Stimulated activated CD4-positive, alpha-beta T cell treated with anti-CD3 and anti-CD28 coated beads, Interleukin-1b, Interleukin-23, amount 100 ng/mL, for 4 hours (primary cell): Measurements from ENCODE around the gene GNS.

Experiments
- DNase-seq, 2 donors: peaks; one replicate each; pipeline ENCODE4 v3.0.0-alpha.2; 2020; ENCODE audit warnings: low read depth in 2 of 2

Gene GNS

GRCh38 chr12:64736771-64737170, 22.4 kb downstream of the GNS start:
- DNase-seq = no peak

GRCh38 chr12:64735442-64735841, 23.8 kb downstream of the GNS start:
- no peak for DNase-seq

- DNase-seq = no peak
Observed at GRCh38 chr12:64733857-64734256, 25.3 kb downstream of the GNS start.

GRCh38 chr12:64731683-64732082, 27.5 kb downstream of the GNS start:
- DNase-seq = no peak

- no peak for DNase-seq
Observed at GRCh38 chr12:64730588-64730969, 28.6 kb downstream of the GNS start.

- DNase-seq = no peak
Observed at GRCh38 chr12:64729909-64730587, 29.2 kb downstream of the GNS start.

GRCh38 chr12:64724201-64724745, 34.9 kb downstream of the GNS start:
- no peak for DNase-seq

GRCh38 chr12:64723630-64724029, 35.6 kb downstream of the GNS start:
- no peak for DNase-seq

- DNase-seq = no peak
Observed at GRCh38 chr12:64722835-64723234, 36.4 kb downstream of the GNS start.

- DNase-seq = no peak
Observed at GRCh38 chr12:64720884-64721283, 38.3 kb downstream of the GNS start.

- DNase-seq = no peak
Observed at GRCh38 chr12:64718649-64719048, 40.6 kb downstream of the GNS start.

GRCh38 chr12:64716839-64717455, 42.3 kb downstream of the GNS start:
- no peak for DNase-seq

GRCh38 chr12:64716371-64716770, 42.8 kb downstream of the GNS start:
- DNase-seq = no peak

GRCh38 chr12:64714551-64714968, 44.6 kb downstream of the GNS start:
- DNase-seq = no peak

GRCh38 chr12:64713376-64713775, 45.8 kb downstream of the GNS start:
- DNase-seq = no peak

- DNase-seq = no peak
Observed at GRCh38 chr12:64709429-64709828, 49.8 kb downstream of the GNS start.

- no peak for DNase-seq
Observed at GRCh38 chr12:64707926-64708325, 51.3 kb downstream of the GNS start.

- no peak for DNase-seq
Observed at GRCh38 chr12:64707362-64707761, 51.8 kb downstream of the GNS start.

GRCh38 chr12:64706857-64707256, 52.3 kb downstream of the GNS start:
- no peak for DNase-seq

GRCh38 chr12:64706306-64706705, 52.9 kb downstream of the GNS start:
- no peak for DNase-seq

- DNase-seq = no peak
Observed at GRCh38 chr12:64701283-64701682, 57.9 kb downstream of the GNS start.

GRCh38 chr12:64700532-64700931, 58.7 kb downstream of the GNS start:
- no peak for DNase-seq

GRCh38 chr12:64699504-64700115, 59.6 kb downstream of the GNS start:
- no peak for DNase-seq
